PC-3 (cell line): ENCODE measurements around the gene ARFGAP1. TPM values are rescaled to one million over a fixed set of nuclear protein-coding genes. Genes with fewer than 3 reads are reported as not detected.

ENCODE experiments used
- ATAC-seq: fragments of 200-7000 bp; cut with Tn5 transposase; 2 replicates; pipeline ENCODE4 v1.9.1; 2020; ENCODE audit warnings: mild to moderate bottlenecking, moderate library complexity
- BruUV-seq: library from RNA; stranded (reverse); fragments of 400-500 nt; replicated peaks from 2 replicates; lab custom pipeline; 2021; lab: Mats Ljungman, UMichigan
- CTCF ChIA-PET: fragments of 300-600 bp; sonication (Branson Sonifier 250); formaldehyde crosslinking; loops from one replicate; lab custom pipeline; 2022; ENCODE audit warnings: antibody characterized with exemption; lab: Charles Lee
- POLR2A ChIA-PET: fragments of 300-600 bp; sonication (Branson Sonifier 250); formaldehyde crosslinking; loops from one replicate; lab custom pipeline; 2022; ENCODE audit warnings: antibody characterized with exemption; ENCODE audit not compliant: unreplicated experiment; lab: Charles Lee
- DNase-seq: peaks from one replicate; pipeline ENCODE4 v3.0.0-alpha.2; 2015
- H2AFZ ChIP-seq: fragments of 300-600 bp; sonication (generic); 2 replicates; pipeline ENCODE4 v1.6.0; 2016; ENCODE audit warnings: antibody characterized with exemption, low read length
- H3F3A ChIP-seq: fragments of 300-600 bp; sonication (generic); one replicate; pipeline ENCODE4 v1.6.0; 2017; ENCODE audit warnings: antibody characterized with exemption, low read length, control low read depth, mild to moderate bottlenecking; ENCODE audit not compliant: unreplicated experiment
- H3K27ac ChIP-seq: fragments of 300-600 bp; sonication (generic); 2 replicates; pipeline ENCODE4 v1.5.1; 2016; ENCODE audit warnings: mild to moderate bottlenecking, low read length
- H3K27me3 ChIP-seq: fragments of 300-600 bp; sonication (generic); 2 replicates; pipeline ENCODE4 v1.6.1; 2016; ENCODE audit warnings: low read length, mixed read lengths
- H3K36me3 ChIP-seq: fragments of 300-600 bp; sonication (generic); 2 replicates; pipeline ENCODE4 v1.6.1; 2016; ENCODE audit warnings: low read depth, mixed run types, low read length, mixed read lengths
- H3K4me1 ChIP-seq: fragments of 300-600 bp; sonication (generic); 2 replicates; pipeline ENCODE4 v1.5.1; 2016; ENCODE audit warnings: low read length; ENCODE audit not compliant: insufficient read depth
- H3K4me2 ChIP-seq: fragments of 300-600 bp; sonication (generic); 2 replicates; pipeline ENCODE4 v1.6.0; 2016; ENCODE audit warnings: low read length
- H3K4me3 ChIP-seq: fragments of 300-600 bp; sonication (generic); 2 replicates; pipeline ENCODE4 v1.5.1; 2016; ENCODE audit warnings: mild to moderate bottlenecking, low read length, mixed read lengths
- H3K79me2 ChIP-seq: fragments of 300-600 bp; sonication (generic); 2 replicates; pipeline ENCODE4 v1.6.1; 2017; ENCODE audit warnings: low read length, mixed read lengths
- H3K9ac ChIP-seq: fragments of 300-600 bp; sonication (generic); 2 replicates; pipeline ENCODE4 v1.6.0; 2016; ENCODE audit warnings: mild to moderate bottlenecking, low read length
- H3K9me2 ChIP-seq: fragments of 300-600 bp; sonication (generic); replicated peaks from 2 replicates; pipeline ENCODE4 v1.6.1; 2016; ENCODE audit warnings: mixed run types, low read length, mixed read lengths
- H3K9me3 ChIP-seq: fragments of 300-600 bp; sonication (generic); 2 replicates; pipeline ENCODE4 v1.6.1; 2016; ENCODE audit warnings: low read length, mixed read lengths
- H4K20me1 ChIP-seq: fragments of 300-600 bp; sonication (generic); 2 replicates; pipeline ENCODE4 v1.6.1; 2016; ENCODE audit warnings: low read length, mixed read lengths
- EZH2 ChIP-seq: fragments of 300-600 bp; sonication (generic); IDR thresholded peaks from one replicate; pipeline ENCODE4 v1.6.1; 2017; ENCODE audit warnings: antibody characterized with exemption, mild to moderate bottlenecking, low read length; ENCODE audit not compliant: unreplicated experiment
- EZH2phosphoT487 ChIP-seq: fragments of 300-600 bp; sonication (generic); IDR thresholded peaks from 2 replicates; pipeline ENCODE4 v1.6.1; 2018; ENCODE audit warnings: mild to moderate bottlenecking, antibody characterized with exemption, low read length, borderline replicate concordance
- intact Hi-C: fragments of 100-400 bp; cut with micrococcal nuclease; formaldehyde crosslinking; loops from 2 replicates; pipeline ENCODE4 v1.9.0; 2023
- total RNA-seq: library from RNA; depleted of rRNA; stranded (reverse); fragments of >200 nt; gene quantifications from 2 replicates; pipeline ENCODE4 v1.2.3, GENCODE V29; 2014
- TF ChIP-seq, protein P1 (sequence below): fragments of 300-600 bp; sonication (generic); conservative IDR thresholded peaks from 2 replicates; pipeline ENCODE4 v1.5.1; 2017; ENCODE audit warnings: antibody characterized with exemption, low read depth, mild to moderate bottlenecking, low read length

The ARFGAP1 gene
- total RNA-seq, 1 experiment from 2014 or later = 75.6 TPM

GRCh38 chr20:63261060-63261794, 11.4 kb upstream of the ARFGAP1 start:
- no peak overlapping the region for H3K4me3 ChIP-seq
- no peaks in the 10 kb centered on the region for H3F3A ChIP-seq
- no peaks in the 10 kb centered on the region for H3K36me3 ChIP-seq
- no peak for TF ChIP-seq EZH2phosphoT487
- no peak overlapping the region for H3K9ac ChIP-seq
- intact Hi-C loops = no loop called here
- no peaks in the 10 kb centered on the region for H3K9me3 ChIP-seq
- DNase-seq = no peak
- H3K27me3 ChIP-seq = peaks cover 32% of the 10 kb centered on the region
- no peak overlapping the region for H2AFZ ChIP-seq
- no peak overlapping the region for H3K4me2 ChIP-seq
- BruUV-seq = no TSS peak
- ChIA-PET POLR2A (no interaction called here), CTCF (no interaction called here)
- H4K20me1 ChIP-seq = no peaks in the 10 kb centered on the region
- no peaks in the 10 kb centered on the region for H3K4me1 ChIP-seq
- no peak overlapping the region for H3K27ac ChIP-seq
- H3K9me2 ChIP-seq = no peaks in the 10 kb centered on the region
- no peak for ATAC-seq
- H3K79me2 ChIP-seq = no peaks in the 10 kb centered on the region

GRCh38 chr20:63261795-63262528, 10.7 kb upstream of the ARFGAP1 start:
- peaks cover 24% of the 10 kb centered on the region for H3K27me3 ChIP-seq
- no peaks in the 10 kb centered on the region for H3K36me3 ChIP-seq
- H3K9ac ChIP-seq = no peak overlapping the region
- DNase-seq (no peak), ATAC-seq (no peak)
- no peaks in the 10 kb centered on the region for H4K20me1 ChIP-seq
- H3K9me3 ChIP-seq = no peaks in the 10 kb centered on the region
- ChIA-PET POLR2A (no interaction called here), CTCF (no interaction called here)
- TF ChIP-seq, protein P1, sequence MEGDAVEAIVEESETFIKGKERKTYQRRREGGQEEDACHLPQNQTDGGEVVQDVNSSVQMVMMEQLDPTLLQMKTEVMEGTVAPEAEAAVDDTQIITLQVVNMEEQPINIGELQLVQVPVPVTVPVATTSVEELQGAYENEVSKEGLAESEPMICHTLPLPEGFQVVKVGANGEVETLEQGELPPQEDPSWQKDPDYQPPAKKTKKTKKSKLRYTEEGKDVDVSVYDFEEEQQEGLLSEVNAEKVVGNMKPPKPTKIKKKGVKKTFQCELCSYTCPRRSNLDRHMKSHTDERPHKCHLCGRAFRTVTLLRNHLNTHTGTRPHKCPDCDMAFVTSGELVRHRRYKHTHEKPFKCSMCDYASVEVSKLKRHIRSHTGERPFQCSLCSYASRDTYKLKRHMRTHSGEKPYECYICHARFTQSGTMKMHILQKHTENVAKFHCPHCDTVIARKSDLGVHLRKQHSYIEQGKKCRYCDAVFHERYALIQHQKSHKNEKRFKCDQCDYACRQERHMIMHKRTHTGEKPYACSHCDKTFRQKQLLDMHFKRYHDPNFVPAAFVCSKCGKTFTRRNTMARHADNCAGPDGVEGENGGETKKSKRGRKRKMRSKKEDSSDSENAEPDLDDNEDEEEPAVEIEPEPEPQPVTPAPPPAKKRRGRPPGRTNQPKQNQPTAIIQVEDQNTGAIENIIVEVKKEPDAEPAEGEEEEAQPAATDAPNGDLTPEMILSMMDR = no peak
- TF ChIP-seq EZH2 = no peak
- no peak for TF ChIP-seq EZH2phosphoT487
- H3K27ac ChIP-seq = no peak overlapping the region
- intact Hi-C loops = no loop called here
- no peak overlapping the region for H3K4me3 ChIP-seq
- no peaks in the 10 kb centered on the region for H3F3A ChIP-seq
- H3K9me2 ChIP-seq = no peaks in the 10 kb centered on the region
- H3K4me2 ChIP-seq = no peak overlapping the region
- H3K79me2 ChIP-seq = no peaks in the 10 kb centered on the region
- H3K4me1 ChIP-seq = no peaks in the 10 kb centered on the region
- BruUV-seq = no TSS peak
- no peak overlapping the region for H2AFZ ChIP-seq

GRCh38 chr20:63262836-63263235, 9.8 kb upstream of the ARFGAP1 start:
- Histone ChIP-seq H3K9ac (no peak overlapping the region), H3K27ac (no peak overlapping the region), H3K4me3 (no peak overlapping the region), H3K4me1 (no peaks in the 10 kb centered on the region), H3K9me3 (no peaks in the 10 kb centered on the region), H2AFZ (no peak overlapping the region), H3K79me2 (no peaks in the 10 kb centered on the region), H3K36me3 (no peaks in the 10 kb centered on the region), H4K20me1 (no peaks in the 10 kb centered on the region), H3F3A (no peaks in the 10 kb centered on the region), H3K9me2 (no peaks in the 10 kb centered on the region), H3K27me3 (peaks cover 24% of the 10 kb centered on the region), H3K4me2 (no peak overlapping the region)
- TF ChIP-seq, protein P1 = no peak
- TF ChIP-seq EZH2 = no peak
- TF ChIP-seq EZH2phosphoT487 = no peak
- POLR2A ChIA-PET = no interaction called here
- CTCF ChIA-PET = no interaction called here
- BruUV-seq = no TSS peak
- ATAC-seq (no peak), DNase-seq (no peak)
- intact Hi-C loops = no loop called here
